H1 (cell line): ENCODE measurements around the gene POLR2J. TPM values are rescaled to one million over a fixed set of nuclear protein-coding genes. Genes with fewer than 3 reads are reported as not detected.

Source experiments
- CTCF ChIA-PET: fragments of 300-600 bp; sonication (Branson Sonifier 250); formaldehyde crosslinking; loops from one replicate; lab custom pipeline; 2021; ENCODE audit not compliant: partially characterized antibody; lab: Charles Lee
- POLR2A ChIA-PET: fragments of 300-600 bp; sonication (Branson Sonifier 250); formaldehyde crosslinking; loops from one replicate; lab custom pipeline; 2021; ENCODE audit warnings: inconsistent platforms; ENCODE audit not compliant: partially characterized antibody; lab: Charles Lee
- DNase-seq, 2 experiments: peaks; one replicate each; pipeline versions ENCODE4 v3.0.0 to v3.0.0-alpha.2; 2010 to 2022; ENCODE audit warnings: low spot score in 2 of 2, low read depth in 1 of 2, mixed read lengths in 1 of 2
- FAIRE-seq: peaks from 2 replicates; lab custom pipeline; 2011; peaks lifted over from hg19 to GRCh38; lab: Jason Lieb, UNC
- H2AFZ ChIP-seq: 2 replicates; pipeline ENCODE4 v1.8.1; 2012; ENCODE audit warnings: low read length, inconsistent platforms
- H2AK5ac ChIP-seq: 2 replicates; pipeline ENCODE4 v1.6.1; 2013; ENCODE audit warnings: low read depth, low read length
- H2BK120ac ChIP-seq: replicated peaks from 2 replicates; pipeline ENCODE3; 2013; ENCODE audit warnings: low read depth, low read length, inconsistent platforms
- H2BK12ac ChIP-seq: 2 replicates; pipeline ENCODE4 v1.6.1; 2013; ENCODE audit warnings: low read depth, low read length
- H2BK15ac ChIP-seq: 2 replicates; pipeline ENCODE4 v1.6.1; 2013; ENCODE audit warnings: low read length
- H2BK20ac ChIP-seq: 2 replicates; pipeline ENCODE4 v1.6.1; 2013; ENCODE audit warnings: low read length
- H2BK5ac ChIP-seq: 2 replicates; pipeline ENCODE4 v1.6.1; 2013; ENCODE audit warnings: low read depth, low read length
- H3K14ac ChIP-seq: 2 replicates; pipeline ENCODE4 v1.6.1; 2013; ENCODE audit warnings: inconsistent platforms; ENCODE audit not compliant: insufficient read length
- H3K18ac ChIP-seq: 2 replicates; pipeline ENCODE4 v1.6.1; 2013; ENCODE audit warnings: low read length; ENCODE audit errors: extremely low read depth
- H3K23ac ChIP-seq: 2 replicates; pipeline ENCODE4 v1.6.1; 2013; ENCODE audit warnings: inconsistent platforms; ENCODE audit not compliant: insufficient read length
- H3K23me2 ChIP-seq: 2 replicates; pipeline ENCODE4 v1.6.1; 2013; ENCODE audit warnings: low read depth, low read length
- H3K27ac ChIP-seq: 2 replicates; pipeline ENCODE4 v1.6.1; 2011; ENCODE audit warnings: low read depth, low read length, inconsistent platforms
- H3K27me3 ChIP-seq, 4 experiments: replicated peaks in 1 of 4; 1 replicate in 1 of 4; 2 replicates in 3 of 4; pipeline versions ENCODE4 v1.6.1 to v1.8.1; 2011 to 2013; ENCODE audit warnings: low read length in 3 of 4, mild to moderate bottlenecking in 3 of 4, inconsistent platforms in 2 of 4, mixed read lengths in 2 of 4, moderate library complexity in 1 of 4; ENCODE audit not compliant: control insufficient read depth in 3 of 4, insufficient read depth in 3 of 4; ENCODE audit errors: extremely low read depth in 1 of 4
- H3K36me3 ChIP-seq, 4 experiments: 2 replicates each; pipeline versions ENCODE4 v1.6.1 to v1.8.1; 2011 to 2013; ENCODE audit warnings: mild to moderate bottlenecking in 4 of 4, low read length in 3 of 4, moderate library complexity in 2 of 4, control low read depth in 1 of 4, inconsistent platforms in 1 of 4; ENCODE audit not compliant: insufficient read depth in 4 of 4, control insufficient read depth in 2 of 4
- H3K4ac ChIP-seq: replicated peaks from 2 replicates; pipeline ENCODE3; 2013; ENCODE audit warnings: low read length, low read depth, mixed read lengths, inconsistent platforms; ENCODE audit not compliant: insufficient read length
- H3K4me1 ChIP-seq, 4 experiments: replicated peaks in 1 of 4; 1 replicate in 1 of 4; 2 replicates in 3 of 4; pipeline versions ENCODE4 v1.6.1 to v1.8.1; 2011 to 2013; ENCODE audit warnings: low read length in 3 of 4, inconsistent platforms in 2 of 4, mixed read lengths in 1 of 4; ENCODE audit not compliant: insufficient read depth in 4 of 4, control insufficient read depth in 3 of 4
- H3K4me2 ChIP-seq, 2 experiments: 2 replicates each; pipeline versions ENCODE4 v1.6.1 to v1.8.1; 2011 to 2013; ENCODE audit warnings: low read depth in 2 of 2, low read length in 2 of 2, control low read depth in 1 of 2, inconsistent platforms in 1 of 2, mild to moderate bottlenecking in 1 of 2; ENCODE audit not compliant: insufficient read depth in 1 of 2
- H3K4me3 ChIP-seq, 4 experiments: fragments of 200-600, 300-600 bp in 1 of 4; sonication (generic), shearing (Covaris generic), sonication (Bioruptor Twin) in 1 of 4; 2 replicates each; pipeline versions ENCODE4 v1.5.1 to v1.8.1; 2011 to 2016; ENCODE audit warnings: low read length in 4 of 4, low read depth in 3 of 4, control low read depth in 2 of 4, inconsistent platforms in 2 of 4, mild to moderate bottlenecking in 2 of 4, mixed read lengths in 1 of 4, moderate library complexity in 1 of 4; ENCODE audit not compliant: insufficient read depth in 2 of 4; ENCODE audit errors: extremely low read depth in 1 of 4
- H3K56ac ChIP-seq: replicated peaks from 2 replicates; pipeline ENCODE3; 2013; ENCODE audit warnings: low read depth, mild to moderate bottlenecking, mixed read lengths, low read length, inconsistent platforms; ENCODE audit not compliant: insufficient read length
- H3K79me1 ChIP-seq: 2 replicates; pipeline ENCODE4 v1.6.1; 2013; ENCODE audit warnings: low read depth, low read length, control low read depth
- H3K79me2 ChIP-seq, 2 experiments: 2 replicates each; pipeline versions ENCODE4 v1.6.1 to v1.8.1; 2012 to 2013; ENCODE audit warnings: low read length in 2 of 2, mild to moderate bottlenecking in 2 of 2, inconsistent platforms in 1 of 2; ENCODE audit not compliant: insufficient read depth in 2 of 2, control insufficient read depth in 1 of 2
- H3K9ac ChIP-seq, 4 experiments: replicated peaks in 1 of 4; 1 replicate in 1 of 4; 2 replicates in 3 of 4; pipeline versions ENCODE4 v1.6.1 to v1.8.1; 2011 to 2013; ENCODE audit warnings: low read depth in 3 of 4, low read length in 3 of 4, control low read depth in 2 of 4, mild to moderate bottlenecking in 2 of 4, moderate library complexity in 2 of 4, inconsistent platforms in 1 of 4; ENCODE audit errors: extremely low read depth in 1 of 4
- H3K9me3 ChIP-seq, 2 experiments: 2 replicates each; pipeline versions ENCODE4 v1.6.1 to v1.8.1; 2012 to 2013; ENCODE audit warnings: mild to moderate bottlenecking in 2 of 2, moderate library complexity in 2 of 2, control low read depth in 1 of 2, inconsistent platforms in 1 of 2, low read depth in 1 of 2, low read length in 1 of 2, mixed read lengths in 1 of 2; ENCODE audit not compliant: insufficient read depth in 2 of 2
- H4K20me1 ChIP-seq, 2 experiments: replicated peaks in 1 of 2; 2 replicates each; pipeline versions ENCODE3 to v1.8.1; 2011 to 2013; ENCODE audit warnings: inconsistent platforms in 2 of 2, low read length in 2 of 2, mild to moderate bottlenecking in 1 of 2; ENCODE audit not compliant: insufficient read depth in 2 of 2, control insufficient read depth in 1 of 2
- H4K5ac ChIP-seq: 2 replicates; pipeline ENCODE4 v1.6.1; 2013; ENCODE audit warnings: low read length, low read depth, mixed read lengths, inconsistent platforms; ENCODE audit not compliant: insufficient read length
- H4K8ac ChIP-seq: 2 replicates; pipeline ENCODE4 v1.8.0; 2013; ENCODE audit warnings: mild to moderate bottlenecking, moderate library complexity, low read length, inconsistent platforms; ENCODE audit not compliant: insufficient read depth; ENCODE audit errors: extremely low read depth
- H4K91ac ChIP-seq: replicated peaks from 2 replicates; pipeline ENCODE3; 2013; ENCODE audit warnings: low read length, mixed read lengths, inconsistent platforms; ENCODE audit not compliant: insufficient read length
- CEBPB ChIP-seq: IDR thresholded peaks from 2 replicates; pipeline ENCODE4 v1.6.1; 2012; ENCODE audit warnings: low read depth, low read length
- CREB1 ChIP-seq: IDR thresholded peaks from 2 replicates; pipeline ENCODE4 v1.6.1; 2012; ENCODE audit warnings: inconsistent platforms
- JUND ChIP-seq: IDR thresholded peaks from 2 replicates; pipeline ENCODE4 v1.6.1; 2011; ENCODE audit warnings: mild to moderate bottlenecking, improper control_type of control experiment, low read length
- KDM5A ChIP-seq: fragments of 200-600 bp; IDR thresholded peaks from 2 replicates; pipeline ENCODE4 v1.7.1; 2012; ENCODE audit warnings: mild to moderate bottlenecking, low read length, inconsistent platforms, mixed read lengths
- WGBS, 2 experiments: shearing (Covaris generic) in 1 of 2; methylation state at CpG; one replicate each; pipeline versions ENCODE4 v1.1.6 to v1.1.7; 2013 to 2015; ENCODE audit warnings: low lambda C conversion rate in 2 of 2, mixed read lengths in 2 of 2, inconsistent platforms in 1 of 2, low coverage in 1 of 2, missing lambda C conversion rate in 1 of 2; ENCODE audit not compliant: insufficient replicate concordance in 2 of 2, insufficient coverage in 1 of 2, insufficient read length in 1 of 2; ENCODE audit errors: extremely low coverage in 1 of 2, missing lambda C conversion rate in 1 of 2; 5-methylcytosine and 5-hydroxymethylcytosine counted together
- polyA plus RNA-seq, 7 experiments: library from polyadenylated mRNA; depleted of rRNA in 3 of 7; stranded (reverse) in 5 of 7; unstranded in 2 of 7; fragments of >200 nt in 5 of 7; fragments of 200-250 nt in 2 of 7; gene quantifications; 1 replicate in 5 of 7; 2 replicates in 1 of 7; 4 replicates in 1 of 7; pipeline versions ENCODE4 v1.2.1 to v1.2.3, GENCODE V29; 2011 to 2013; ENCODE audit warnings: missing spikeins in 2 of 7, mixed read lengths in 2 of 7
- total RNA-seq: library from RNA; stranded (reverse); fragmentation: NEBNext Ultra II Directional; extraction: Animal tissue kit (Norgen Biotek cat#: 25700); gene quantifications from 2 replicates; pipeline ENCODE4 v1.2.1, GENCODE V29; 2021

The POLR2J gene
- total and polyA plus RNA-seq, 2 of the 8 experiments (the other 6 are each of a cell fraction or from before 2014, with no cell fraction given), result 54.1 to 113 TPM

- Histone ChIP-seq H3K27ac (no peak overlapping the region), H3K23ac (no peak overlapping the region), H3K4me3 (no peak overlapping the region), H4K20me1 (peaks cover 0 to 2% of the 10 kb centered on the region in 2 experiments), H3K36me3 (peaks cover 7 to 22% (median 17%) of the 10 kb centered on the region in 4 experiments; a peak in 5 of 8 replicates), H3K56ac (no peak overlapping the region), H2AFZ (no peak overlapping the region), H3K27me3 (no peaks in the 10 kb centered on the region; a peak in 1 of 7 replicates), H3K9me3 (no peaks in the 10 kb centered on the region), H2AK5ac (no peak overlapping the region), H2BK20ac (no peak overlapping the region), H2BK5ac (no peak overlapping the region), H3K23me2 (peaks cover 5% of the 10 kb centered on the region; the same call in 1 of the 2 replicates), H3K79me2 (peaks cover 0 to 10% of the 10 kb centered on the region in 2 experiments; a peak in 2 of 4 replicates), H4K91ac (no peak overlapping the region), H3K4ac (no peak overlapping the region), H3K4me2 (no peak overlapping the region), H2BK120ac (no peak overlapping the region), H3K14ac (no peak overlapping the region), H3K4me1 (peaks cover 0 to 7% (median 1%) of the 10 kb centered on the region in 4 experiments; a peak in 3 of 7 replicates), H3K18ac (no peak overlapping the region), H4K5ac (no peak overlapping the region), H2BK12ac (no peak overlapping the region), H3K79me1 (peaks cover 9% of the 10 kb centered on the region), H3K9ac (no peak overlapping the region), H2BK15ac (no peak overlapping the region)
- 91% methylated on average over 18 of the region's 24 CpGs; no CpG with 5 or more reads in 1 of the 2 experiments for WGBS, 2 experiments
- POLR2A ChIA-PET, result interaction anchor here (0.8 to 2.2 kb wide), 3 partner anchors 10 to 63 kb away, joined by 3 to 6 read pairs (median 3); partner anchors contain the start of gene PRKRIP1
- CTCF ChIA-PET, result interaction anchor here (0.7 to 1.4 kb wide), 3 partner anchors 8 to 49 kb away, joined by 3 to 4 read pairs (median 4); no protein-coding TSS in a partner anchor
- no peak for DNase-seq
- no peak for TF ChIP-seq JUND
- no peak for TF ChIP-seq CREB1
- TF ChIP-seq KDM5A, result no peak
- TF ChIP-seq CEBPB, result no peak
- TF ChIP-seq, all 59 proteins: peak for 0
- no peak for FAIRE-seq
- no peak overlapping the region; the same call in 1 of the 2 replicates for H4K8ac ChIP-seq
Observed at GRCh38 chr7:102459221-102459844, 19.4 kb downstream of the POLR2J start.
